Endothelial cell of umbilical vein (primary cell): ENCODE measurements around the gene SLC25A40.

Experiments used
- EZH2 ChIP-seq: IDR thresholded peaks from 2 replicates; pipeline ENCODE4 v1.6.1; 2012; ENCODE audit warnings: borderline replicate concordance, low read depth, mild to moderate bottlenecking, moderate library complexity, low read length, inconsistent platforms; ENCODE audit not compliant: severe bottlenecking
- FOS ChIP-seq: IDR thresholded peaks from 2 replicates; pipeline ENCODE4 v1.6.1; 2011; ENCODE audit warnings: mild to moderate bottlenecking, low read length, moderate library complexity, borderline replicate concordance; ENCODE audit not compliant: insufficient read depth
- GATA2 ChIP-seq: IDR thresholded peaks from 2 replicates; pipeline ENCODE4 v1.7.0; 2011; ENCODE audit warnings: low read depth, mild to moderate bottlenecking, moderate library complexity, mixed read lengths, low read length; ENCODE audit not compliant: insufficient read length, insufficient read depth
- JUN ChIP-seq: IDR thresholded peaks from 2 replicates; pipeline ENCODE4 v1.6.1; 2011; ENCODE audit warnings: borderline replicate concordance, low read depth; ENCODE audit not compliant: insufficient read length, insufficient read depth
- MYC ChIP-seq: IDR thresholded peaks from one replicate; pipeline ENCODE4 v1.6.1; 2011; ENCODE audit warnings: mild to moderate bottlenecking, low read depth, low read length
- POLR2A ChIP-seq: IDR thresholded peaks from 2 replicates; pipeline ENCODE4 v1.6.1; 2012; ENCODE audit warnings: low read depth, mild to moderate bottlenecking, control low read depth, low read length
- POLR2AphosphoS5 ChIP-seq: IDR thresholded peaks from 2 replicates; pipeline ENCODE4 v1.6.1; 2012; ENCODE audit warnings: low read depth, mild to moderate bottlenecking, control low read depth, low read length, moderate library complexity; ENCODE audit not compliant: insufficient read depth
- TF ChIP-seq, protein P1 (sequence below), 2 donors: IDR thresholded peaks; 1 replicate in 1 of 2; 2 replicates in 1 of 2; pipeline ENCODE4 v1.5.1; 2011; ENCODE audit warnings: low read length in 2 of 2, mild to moderate bottlenecking in 2 of 2, moderate library complexity in 2 of 2, control low read depth in 1 of 2, inconsistent platforms in 1 of 2, low read depth in 1 of 2; ENCODE audit not compliant: insufficient read depth in 1 of 2; ENCODE audit errors: extremely low read depth in 1 of 2
- TF ChIP-seq, protein P2 (sequence below): IDR thresholded peaks from 2 replicates; pipeline ENCODE4 v1.6.1; 2011; ENCODE audit not compliant: insufficient read depth, insufficient read length

DNA sequence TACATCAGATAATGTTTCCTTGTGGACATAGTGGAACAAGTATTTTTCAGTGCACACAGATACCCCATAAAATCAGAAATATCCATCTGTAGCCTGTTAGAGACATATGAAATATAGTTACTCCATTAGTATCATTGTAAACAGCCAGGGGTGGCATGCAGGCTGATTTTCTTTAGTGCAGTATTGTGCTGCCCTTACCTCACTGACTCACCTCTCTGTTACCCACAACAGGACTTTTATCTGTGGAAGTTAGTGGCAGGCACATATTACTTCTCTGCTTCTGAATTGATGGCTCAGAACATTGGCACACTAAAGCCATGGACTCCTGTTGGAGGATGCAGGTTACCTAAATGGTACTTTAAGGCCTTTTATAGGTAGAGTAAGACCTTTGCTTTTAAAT is 70.0 kb downstream of the SLC25A40 start:
- TF ChIP-seq, protein P1, sequence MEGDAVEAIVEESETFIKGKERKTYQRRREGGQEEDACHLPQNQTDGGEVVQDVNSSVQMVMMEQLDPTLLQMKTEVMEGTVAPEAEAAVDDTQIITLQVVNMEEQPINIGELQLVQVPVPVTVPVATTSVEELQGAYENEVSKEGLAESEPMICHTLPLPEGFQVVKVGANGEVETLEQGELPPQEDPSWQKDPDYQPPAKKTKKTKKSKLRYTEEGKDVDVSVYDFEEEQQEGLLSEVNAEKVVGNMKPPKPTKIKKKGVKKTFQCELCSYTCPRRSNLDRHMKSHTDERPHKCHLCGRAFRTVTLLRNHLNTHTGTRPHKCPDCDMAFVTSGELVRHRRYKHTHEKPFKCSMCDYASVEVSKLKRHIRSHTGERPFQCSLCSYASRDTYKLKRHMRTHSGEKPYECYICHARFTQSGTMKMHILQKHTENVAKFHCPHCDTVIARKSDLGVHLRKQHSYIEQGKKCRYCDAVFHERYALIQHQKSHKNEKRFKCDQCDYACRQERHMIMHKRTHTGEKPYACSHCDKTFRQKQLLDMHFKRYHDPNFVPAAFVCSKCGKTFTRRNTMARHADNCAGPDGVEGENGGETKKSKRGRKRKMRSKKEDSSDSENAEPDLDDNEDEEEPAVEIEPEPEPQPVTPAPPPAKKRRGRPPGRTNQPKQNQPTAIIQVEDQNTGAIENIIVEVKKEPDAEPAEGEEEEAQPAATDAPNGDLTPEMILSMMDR (IDR thresholded peaks at IDR 0.05; ENCODE audit: extremely low read depth in 1 of 2, insufficient read depth in 1 of 2, low read depth in 1 of 2, low read length in 2 of 2): no peak
- TF ChIP-seq POLR2A (no peak), POLR2AphosphoS5 (no peak), EZH2 (no peak), FOS (no peak), MYC (no peak), JUN (no peak), GATA2 (no peak)
- TF ChIP-seq, protein P2, sequence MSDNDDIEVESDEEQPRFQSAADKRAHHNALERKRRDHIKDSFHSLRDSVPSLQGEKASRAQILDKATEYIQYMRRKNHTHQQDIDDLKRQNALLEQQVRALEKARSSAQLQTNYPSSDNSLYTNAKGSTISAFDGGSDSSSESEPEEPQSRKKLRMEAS: no peak
